ENCODE measurements around the gene NQO2. TPM values are rescaled to one million over a fixed set of nuclear protein-coding genes. Genes with fewer than 3 reads are reported as not detected.
A peak's percentile ranks its signal among the peaks of the same experiment; 100 is the strongest.

The NQO2 gene
- total and polyA plus RNA-seq, 2 donors (not counting 1 experiment from before 2014, with no cell fraction given) = 6.2 to 21.5 TPM

GRCh38 chr6:2998998-2999617 lies 586 bp upstream of the NQO2 start:
- peak overlapping the region; percentile 100 for H3K4me2 ChIP-seq (replicated peaks; ENCODE audit: low read depth, low read length, poor library complexity, severe bottlenecking)
- H3K4me3 Mint-ChIP-seq = peak overlapping the region; percentile 96
- ATAC-seq (ENCODE audit: low read depth) = peak; percentile 29
- WGBS (ENCODE audit: insufficient coverage) = under 1% methylated on average over 29 of the region's 30 CpGs
- H3K27ac ChIP-seq (ENCODE audit: low read length in 2 of 2) = peak overlapping the region; percentile 44 to 64
- peaks cover 11 to 21% of the 10 kb centered on the region in 2 donors for H3K4me1 ChIP-seq (ENCODE audit: control insufficient read depth in 2 of 2, insufficient read depth in 2 of 2, low read length in 2 of 2)
- no peaks in the 10 kb centered on the region for H3K79me2 ChIP-seq (ENCODE audit: control insufficient read depth, insufficient read depth, low read length)
- H2AFZ ChIP-seq (ENCODE audit: insufficient read depth, low read depth, low read length, poor library complexity, severe bottlenecking) = peak overlapping the region; percentile 85
- H4K20me1 ChIP-seq (ENCODE audit: control insufficient read depth, insufficient read depth, low read length, poor library complexity, severe bottlenecking) = no peaks in the 10 kb centered on the region
- ChIA-PET POLR2A (interaction anchor here (0.6 to 2.1 kb wide), 11 partner anchors 10 to 1775 kb away, joined by 3 to 9 read pairs (median 4); partner anchors contain the start of gene RIPK1), CTCF (interaction anchor here (0.6 to 4.1 kb wide), 13 partner anchors 9 to 734 kb away, joined by 3 to 83 read pairs (median 5); partner anchors contain the start of gene RIPK1)
- intact Hi-C loops (cut with micrococcal nuclease) = loop anchor here (1.0 to 2.0 kb wide), 7 partner anchors 9 to 252 kb away; partner anchors contain the start of genes BPHL and RIPK1
- TF ChIP-seq, protein P1, sequence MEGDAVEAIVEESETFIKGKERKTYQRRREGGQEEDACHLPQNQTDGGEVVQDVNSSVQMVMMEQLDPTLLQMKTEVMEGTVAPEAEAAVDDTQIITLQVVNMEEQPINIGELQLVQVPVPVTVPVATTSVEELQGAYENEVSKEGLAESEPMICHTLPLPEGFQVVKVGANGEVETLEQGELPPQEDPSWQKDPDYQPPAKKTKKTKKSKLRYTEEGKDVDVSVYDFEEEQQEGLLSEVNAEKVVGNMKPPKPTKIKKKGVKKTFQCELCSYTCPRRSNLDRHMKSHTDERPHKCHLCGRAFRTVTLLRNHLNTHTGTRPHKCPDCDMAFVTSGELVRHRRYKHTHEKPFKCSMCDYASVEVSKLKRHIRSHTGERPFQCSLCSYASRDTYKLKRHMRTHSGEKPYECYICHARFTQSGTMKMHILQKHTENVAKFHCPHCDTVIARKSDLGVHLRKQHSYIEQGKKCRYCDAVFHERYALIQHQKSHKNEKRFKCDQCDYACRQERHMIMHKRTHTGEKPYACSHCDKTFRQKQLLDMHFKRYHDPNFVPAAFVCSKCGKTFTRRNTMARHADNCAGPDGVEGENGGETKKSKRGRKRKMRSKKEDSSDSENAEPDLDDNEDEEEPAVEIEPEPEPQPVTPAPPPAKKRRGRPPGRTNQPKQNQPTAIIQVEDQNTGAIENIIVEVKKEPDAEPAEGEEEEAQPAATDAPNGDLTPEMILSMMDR (IDR thresholded peaks at IDR 0.05) = no peak
- TF ChIP-seq EZH2 (IDR thresholded peaks at IDR 0.05; ENCODE audit: borderline replicate concordance, insufficient read depth, low read depth, low read length, poor library complexity, severe bottlenecking) = no peak
- H3K36me3 ChIP-seq (replicated peaks in 1 of 2; ENCODE audit: control extremely low read depth in 1 of 2, control insufficient read depth in 1 of 2, extremely low read depth in 1 of 2, insufficient read depth in 2 of 2, low read length in 1 of 2) = no peaks in the 10 kb centered on the region
- no peaks in the 10 kb centered on the region for H3K27me3 Mint-ChIP-seq
- no peaks in the 10 kb centered on the region for H3K9me3 Mint-ChIP-seq (ENCODE audit: insufficient read depth)
- peak overlapping the region; percentile 82 for H3K9ac ChIP-seq (ENCODE audit: low read length)
- peak overlapping the region; percentile 89 for H3K27ac Mint-ChIP-seq
- peak overlapping the region; percentile 32 to 91 (median 70) for H3K4me3 ChIP-seq (ENCODE audit: control extremely low read depth in 1 of 5, extremely low read depth in 1 of 5, insufficient read depth in 1 of 5, low read depth in 2 of 5, low read length in 4 of 5)
- no peaks in the 10 kb centered on the region for H3K9me3 ChIP-seq (ENCODE audit: control extremely low read depth in 1 of 3, control insufficient read depth in 2 of 3, insufficient read depth in 1 of 3, low read length in 2 of 3)
- peaks cover 20% of the 10 kb centered on the region for H3K4me1 Mint-ChIP-seq
- no peaks in the 10 kb centered on the region for H3K27me3 ChIP-seq (replicated peaks in 1 of 4; ENCODE audit: control extremely low read depth in 1 of 4, control insufficient read depth in 3 of 4, insufficient read depth in 4 of 4, low read length in 3 of 4)
- no peak for DNase-seq
